ENCODE data around the gene NPR1. TPM values are rescaled to one million over a fixed set of nuclear protein-coding genes. Genes with fewer than 3 reads are reported as not detected.

Gene NPR1
- total and polyA plus RNA-seq, 7 donors: 4.5 to 11.1 (median 8.5) TPM

GRCh38 chr1:153652805-153653500 lies 25.5 kb upstream of the NPR1 start:
- H3K4me1 ChIP-seq: peaks cover 20% of the 10 kb centered on the region
- WGBS, 3 donors: 31 to 55% (median 43%) methylated on average over 3 of the region's 3 CpGs
- TF ChIP-seq CTCF (IDR thresholded peaks at IDR 0.05): no peak
- H3K4me3 ChIP-seq: no peak overlapping the region
- peak overlapping the region; percentile 51 for H3K27ac ChIP-seq
- intact Hi-C loops (cut with DNase I): no loop called here
- no peaks in the 10 kb centered on the region for H3K36me3 ChIP-seq (ENCODE audit: insufficient read depth in 1 of 2, low read depth in 1 of 2)
- H3K27me3 ChIP-seq (ENCODE audit: insufficient read depth in 3 of 3, low read length in 2 of 3): no peaks in the 10 kb centered on the region
- no peaks in the 10 kb centered on the region for H3K9me3 ChIP-seq
- ATAC-seq (no peak), DNase-seq (no peak)

DNA sequence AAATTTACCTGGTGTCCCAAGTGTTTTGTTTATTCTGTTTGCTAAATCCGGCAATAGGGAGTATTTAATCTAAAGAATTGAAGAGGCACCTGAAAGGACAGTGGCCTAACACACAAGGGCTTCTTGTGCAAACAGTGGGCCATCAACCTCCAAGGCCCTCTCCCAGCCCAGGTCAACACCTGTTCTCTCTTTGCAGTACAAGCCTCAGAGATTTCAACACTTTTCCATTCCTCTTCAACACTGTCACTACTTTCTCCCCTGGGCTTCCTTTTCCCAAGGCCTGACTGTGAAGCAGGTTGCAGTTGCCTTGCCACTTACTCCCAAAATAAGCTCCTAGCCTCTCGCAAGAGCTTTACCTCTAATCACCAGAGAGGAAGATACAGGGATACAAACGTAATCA lies 23.2 kb upstream of the NPR1 start:
- WGBS, 3 donors: 88 to 93% (median 89%) methylated on average over 3 of the region's 3 CpGs
- Histone ChIP-seq H3K36me3 (ENCODE audit: insufficient read depth in 1 of 2, low read depth in 1 of 2) (peaks cover 0 to 11% of the 10 kb centered on the region in 2 donors), H3K9me3 (no peaks in the 10 kb centered on the region), H3K27ac (peak overlapping the region; percentile 74), H3K27me3 (ENCODE audit: insufficient read depth in 3 of 3, low read length in 2 of 3) (no peaks in the 10 kb centered on the region), H3K4me1 (peaks cover 9% of the 10 kb centered on the region), H3K4me3 (no peak overlapping the region)
- TF ChIP-seq CTCF (IDR thresholded peaks at IDR 0.05): no peak
- ATAC-seq (peak in 3 of 4 donors; percentile 10 to 42 (median 33)), DNase-seq (no peak)
- intact Hi-C loops (cut with DNase I): no loop called here

- H3K36me3 ChIP-seq (ENCODE audit: insufficient read depth in 1 of 2, low read depth in 1 of 2): peaks cover 14 to 44% of the 10 kb centered on the region in 2 donors
- DNase-seq: peak; percentile 93 to 95
- H3K4me1 ChIP-seq: peaks cover 9% of the 10 kb centered on the region
- no peaks in the 10 kb centered on the region for H3K27me3 ChIP-seq (ENCODE audit: insufficient read depth in 3 of 3, low read length in 2 of 3)
- WGBS, 3 donors: 2% methylated on average over 48 to 53 of the region's 53 CpGs
- H3K27ac ChIP-seq: peak within 1 kb of the TSS; percentile 95
- intact Hi-C loops (cut with DNase I): no loop called here
- peak within 1 kb of the TSS; percentile 90 for H3K4me3 ChIP-seq
- no peaks in the 10 kb centered on the region for H3K9me3 ChIP-seq
- ATAC-seq: peak; percentile 95 to 97 (median 96)
- no peak for TF ChIP-seq CTCF (IDR thresholded peaks at IDR 0.05)
Observed at GRCh38 chr1:153658400-153659174, 19.9 kb upstream of the NPR1 start, which contains the start of gene SNAPIN. Gene SNAPIN (plus strand): TSS chr1:153658703. CDS start chr1:153658744, 41 bp downstream.

- ATAC-seq (no peak), DNase-seq (no peak)
- WGBS, 3 donors: 22 to 31% (median 30%) methylated on average over 8 of the region's 8 CpGs
- Histone ChIP-seq H3K4me3 (peak overlapping the region; percentile 90), H3K36me3 (ENCODE audit: insufficient read depth in 1 of 2, low read depth in 1 of 2) (peaks cover 16 to 49% of the 10 kb centered on the region in 2 donors), H3K4me1 (peaks cover 9% of the 10 kb centered on the region), H3K27me3 (ENCODE audit: insufficient read depth in 3 of 3, low read length in 2 of 3) (no peaks in the 10 kb centered on the region), H3K27ac (peak overlapping the region; percentile 95), H3K9me3 (no peaks in the 10 kb centered on the region)
- intact Hi-C loops (cut with DNase I): no loop called here
- no peak for TF ChIP-seq CTCF (IDR thresholded peaks at IDR 0.05)
Observed at GRCh38 chr1:153659175-153659534, 19.3 kb upstream of the NPR1 start.
